Loucy (cell line): ENCODE data around the gene PHETA2.

Experiments used
- H2AFZ ChIP-seq: fragments of 200-600 bp; sonication (generic); 2 replicates; pipeline ENCODE4 v1.6.0; 2016; ENCODE audit warnings: antibody characterized with exemption, mild to moderate bottlenecking, low read length, moderate library complexity
- H3F3A ChIP-seq: fragments of 200-600 bp; 2 replicates; pipeline ENCODE4 v1.6.0; 2016; ENCODE audit warnings: antibody characterized with exemption, low read depth, mild to moderate bottlenecking
- H3K27me3 ChIP-seq: fragments of 200-600 bp; sonication (generic); 2 replicates; pipeline ENCODE4 v1.6.1; 2014; ENCODE audit warnings: low read length, mild to moderate bottlenecking; ENCODE audit not compliant: insufficient read depth, poor library complexity, severe bottlenecking
- H3K36me3 ChIP-seq: fragments of 200-600 bp; sonication (generic); 2 replicates; pipeline ENCODE4 v1.6.1; 2016; ENCODE audit warnings: low read length; ENCODE audit not compliant: insufficient read depth
- H3K4me1 ChIP-seq: fragments of 200-600 bp; sonication (generic); 2 replicates; pipeline ENCODE4 v1.5.1; 2014; ENCODE audit warnings: low read length, mild to moderate bottlenecking; ENCODE audit not compliant: insufficient read depth, poor library complexity, severe bottlenecking
- H3K4me2 ChIP-seq: fragments of 200-600 bp; sonication (generic); 2 replicates; pipeline ENCODE4 v1.6.0; 2014; ENCODE audit warnings: antibody characterized with exemption, low read length, low read depth, mild to moderate bottlenecking; ENCODE audit not compliant: poor library complexity, severe bottlenecking
- H3K4me3 ChIP-seq: fragments of 200-600 bp; sonication (generic); 2 replicates; pipeline ENCODE4 v1.5.1; 2014; ENCODE audit warnings: low read length, mild to moderate bottlenecking, mixed read lengths; ENCODE audit not compliant: poor library complexity, severe bottlenecking
- H3K79me2 ChIP-seq: fragments of 200-600 bp; sonication (generic); 2 replicates; pipeline ENCODE4 v1.6.1; 2014; ENCODE audit warnings: low read length; ENCODE audit not compliant: insufficient read depth
- H3K9ac ChIP-seq: fragments of 200-600 bp; sonication (generic); 2 replicates; pipeline ENCODE4 v1.6.0; 2014; ENCODE audit warnings: mild to moderate bottlenecking, low read depth, low read length, moderate library complexity; ENCODE audit not compliant: poor library complexity, severe bottlenecking
- H3K9me2 ChIP-seq: fragments of 200-600 bp; sonication (generic); replicated peaks from 2 replicates; pipeline ENCODE4 v1.6.1; 2016; ENCODE audit warnings: low read depth, low read length, mixed read lengths
- H3K9me3 ChIP-seq: fragments of 200-600 bp; sonication (generic); 2 replicates; pipeline ENCODE4 v1.6.1; 2014; ENCODE audit warnings: mild to moderate bottlenecking, antibody characterized with exemption, low read length, low read depth; ENCODE audit not compliant: insufficient read depth
- H4K20me1 ChIP-seq: fragments of 200-600 bp; sonication (generic); 2 replicates; pipeline ENCODE4 v1.6.0; 2014; ENCODE audit warnings: antibody characterized with exemption, low read length, mild to moderate bottlenecking; ENCODE audit not compliant: insufficient read depth, poor library complexity, severe bottlenecking
- EZH2phosphoT487 ChIP-seq: fragments of 200-600 bp; IDR thresholded peaks from 2 replicates; pipeline ENCODE4 v1.6.1; 2018; ENCODE audit warnings: antibody characterized with exemption, mild to moderate bottlenecking, moderate library complexity, borderline replicate concordance
- TF ChIP-seq, protein P1 (sequence below): fragments of 200-600 bp; sonication (generic); conservative IDR thresholded peaks from 2 replicates; pipeline ENCODE4 v1.5.1; 2014; ENCODE audit warnings: mild to moderate bottlenecking, antibody characterized with exemption, low read length

Gene PHETA2

DNA sequence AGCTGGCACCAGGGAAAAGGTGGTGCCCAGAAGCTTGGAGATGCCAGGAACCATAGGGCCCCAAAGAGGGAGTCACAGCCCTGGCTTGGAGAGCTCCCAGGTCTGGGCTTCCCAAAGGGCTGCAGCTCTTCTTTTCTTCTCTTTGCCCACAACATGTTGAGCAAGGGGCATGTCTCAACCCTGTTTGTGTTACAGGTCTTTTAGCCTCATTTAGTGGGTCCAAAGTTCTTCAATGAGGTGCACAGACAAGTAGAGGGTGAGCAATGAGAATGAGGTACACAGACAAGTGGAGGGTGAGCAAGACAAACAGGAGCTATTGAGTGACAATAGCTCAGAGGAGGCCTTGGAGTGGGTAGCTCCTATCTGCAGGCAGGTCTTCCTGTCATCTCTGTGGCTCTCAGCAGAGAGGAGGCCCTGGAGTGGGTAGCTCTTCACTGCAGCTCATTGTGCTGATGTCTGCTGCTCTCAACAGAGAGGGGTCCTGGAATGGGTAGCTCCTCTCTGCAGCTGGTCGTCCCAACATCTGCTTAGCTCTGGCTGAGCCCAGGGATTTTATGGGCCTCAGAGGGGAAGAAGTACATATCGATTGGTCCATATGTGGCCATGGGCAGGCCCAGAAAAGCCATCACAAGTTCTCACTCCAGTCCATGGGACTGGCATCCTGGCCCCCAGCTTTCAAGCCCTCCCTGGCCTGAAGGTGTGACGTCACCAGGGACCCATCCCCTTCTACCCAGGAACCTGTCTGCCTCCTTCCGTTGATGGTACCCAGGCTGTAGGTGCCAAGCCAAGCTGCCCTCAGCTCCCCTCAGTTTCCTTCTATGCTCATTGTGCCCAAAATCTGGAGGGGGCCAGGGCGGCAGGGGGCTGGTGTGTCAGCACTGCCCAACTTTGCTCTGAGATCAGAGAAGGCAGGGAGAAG is 40.5 kb upstream of the PHETA2 start:
- Histone ChIP-seq H3K79me2 (no peaks in the 10 kb centered on the region), H3K36me3 (no peaks in the 10 kb centered on the region), H3K4me2 (no peak overlapping the region), H3K27me3 (no peaks in the 10 kb centered on the region), H3K9ac (no peak overlapping the region), H3K9me3 (peaks cover 8% of the 10 kb centered on the region; the same call in 1 of the 2 replicates), H3K4me1 (no peaks in the 10 kb centered on the region), H2AFZ (no peak overlapping the region), H3F3A (no peaks in the 10 kb centered on the region), H4K20me1 (no peaks in the 10 kb centered on the region), H3K4me3 (no peak overlapping the region), H3K9me2 (no peaks in the 10 kb centered on the region)
- TF ChIP-seq, protein P1, sequence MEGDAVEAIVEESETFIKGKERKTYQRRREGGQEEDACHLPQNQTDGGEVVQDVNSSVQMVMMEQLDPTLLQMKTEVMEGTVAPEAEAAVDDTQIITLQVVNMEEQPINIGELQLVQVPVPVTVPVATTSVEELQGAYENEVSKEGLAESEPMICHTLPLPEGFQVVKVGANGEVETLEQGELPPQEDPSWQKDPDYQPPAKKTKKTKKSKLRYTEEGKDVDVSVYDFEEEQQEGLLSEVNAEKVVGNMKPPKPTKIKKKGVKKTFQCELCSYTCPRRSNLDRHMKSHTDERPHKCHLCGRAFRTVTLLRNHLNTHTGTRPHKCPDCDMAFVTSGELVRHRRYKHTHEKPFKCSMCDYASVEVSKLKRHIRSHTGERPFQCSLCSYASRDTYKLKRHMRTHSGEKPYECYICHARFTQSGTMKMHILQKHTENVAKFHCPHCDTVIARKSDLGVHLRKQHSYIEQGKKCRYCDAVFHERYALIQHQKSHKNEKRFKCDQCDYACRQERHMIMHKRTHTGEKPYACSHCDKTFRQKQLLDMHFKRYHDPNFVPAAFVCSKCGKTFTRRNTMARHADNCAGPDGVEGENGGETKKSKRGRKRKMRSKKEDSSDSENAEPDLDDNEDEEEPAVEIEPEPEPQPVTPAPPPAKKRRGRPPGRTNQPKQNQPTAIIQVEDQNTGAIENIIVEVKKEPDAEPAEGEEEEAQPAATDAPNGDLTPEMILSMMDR: no peak
- TF ChIP-seq EZH2phosphoT487: no peak

DNA sequence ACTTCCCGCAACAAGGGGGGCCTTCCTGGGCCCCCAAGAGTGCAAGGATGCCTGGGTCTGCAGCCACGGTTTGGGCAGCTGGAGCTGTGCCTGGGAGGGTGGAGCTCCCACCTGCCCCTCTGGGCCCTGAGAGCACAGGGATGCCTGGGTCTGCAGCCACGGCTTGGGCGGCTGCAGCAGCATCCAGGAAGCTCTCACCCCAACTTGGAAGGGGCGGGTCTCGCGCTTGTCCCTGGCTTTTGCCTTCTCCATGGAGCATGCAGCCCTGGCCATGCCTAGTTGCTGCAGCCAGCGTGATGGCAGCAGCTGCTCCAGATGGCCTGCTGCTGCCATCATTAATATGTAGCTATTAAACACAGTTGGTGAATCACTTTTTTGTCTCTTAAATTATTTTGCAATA is 38.8 kb upstream of the PHETA2 start:
- Histone ChIP-seq H3K79me2 (no peaks in the 10 kb centered on the region), H3K4me1 (no peaks in the 10 kb centered on the region), H3K27me3 (no peaks in the 10 kb centered on the region), H2AFZ (no peak overlapping the region), H3K36me3 (no peaks in the 10 kb centered on the region), H3K9me3 (peaks cover 8% of the 10 kb centered on the region; the same call in 1 of the 2 replicates), H3F3A (no peaks in the 10 kb centered on the region), H3K4me2 (no peak overlapping the region), H3K9me2 (no peaks in the 10 kb centered on the region), H3K9ac (no peak overlapping the region), H4K20me1 (no peaks in the 10 kb centered on the region), H3K4me3 (no peak overlapping the region)
- no peak for TF ChIP-seq EZH2phosphoT487
- TF ChIP-seq, protein P1: no peak

DNA sequence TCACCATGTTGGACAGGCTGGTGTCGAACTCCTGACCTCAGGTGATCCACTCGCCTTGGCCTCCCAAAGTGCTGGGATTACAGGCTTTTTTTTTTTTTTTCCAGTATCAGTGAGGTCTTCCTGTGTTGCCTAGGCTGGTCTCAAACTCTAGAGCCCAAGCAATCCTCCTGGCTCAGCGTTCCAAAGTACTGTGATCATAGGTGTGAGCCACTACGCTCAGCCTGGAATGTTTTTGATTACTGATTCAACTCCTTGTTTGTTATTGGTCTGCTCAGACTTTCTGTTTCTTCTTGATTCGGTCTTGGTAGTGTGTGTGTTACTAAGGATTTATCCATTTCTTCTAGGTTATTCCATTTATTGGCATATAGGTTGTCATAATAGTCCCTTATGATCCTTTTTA is 34.8 kb upstream of the PHETA2 start:
- Histone ChIP-seq H3K27me3 (no peaks in the 10 kb centered on the region), H2AFZ (no peak overlapping the region), H4K20me1 (no peaks in the 10 kb centered on the region), H3K4me3 (no peak overlapping the region), H3K4me1 (no peaks in the 10 kb centered on the region), H3K9ac (no peak overlapping the region), H3K79me2 (no peaks in the 10 kb centered on the region), H3F3A (no peaks in the 10 kb centered on the region), H3K9me2 (no peaks in the 10 kb centered on the region), H3K4me2 (no peak overlapping the region), H3K9me3 (peaks cover 6% of the 10 kb centered on the region; the same call in 1 of the 2 replicates), H3K36me3 (no peaks in the 10 kb centered on the region)
- TF ChIP-seq, protein P1: no peak
- TF ChIP-seq EZH2phosphoT487: no peak
